Measurements from ENCODE around the gene OTOF. TPM values are rescaled to one million over a fixed set of nuclear protein-coding genes. Genes with fewer than 3 reads are reported as not detected.

Gene OTOF
- polyA plus RNA-seq, 3 donors, result 0.51 TPM; not detected in 2

DNA sequence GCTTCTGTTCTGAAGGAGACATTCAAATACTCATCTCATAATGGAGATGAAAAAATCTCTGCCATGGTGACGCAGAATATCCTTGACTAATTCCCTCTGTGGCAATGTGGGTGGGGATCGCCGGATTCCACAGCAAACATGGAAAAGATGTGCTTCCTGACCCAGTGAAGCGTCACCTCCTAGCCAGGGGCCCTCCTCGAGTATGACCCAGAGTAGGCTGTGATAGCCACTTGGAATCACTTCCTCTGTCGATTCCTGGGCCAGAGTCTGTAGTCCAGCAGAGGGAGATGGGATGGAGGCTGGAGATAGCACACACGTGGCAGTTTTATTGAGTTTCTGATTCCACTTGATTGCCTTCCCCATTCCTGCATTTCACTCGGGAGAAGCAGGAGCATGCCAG is 39.4 kb downstream of the OTOF start:
- H3K9ac ChIP-seq (ENCODE audit: insufficient read depth, low read length, poor library complexity, severe bottlenecking), result no peak overlapping the region
- H4K20me1 ChIP-seq (ENCODE audit: insufficient read depth, low read length), result no peaks in the 10 kb centered on the region
- Mint-ChIP-seq H3K36me3 (no peaks in the 10 kb centered on the region), H3K27me3 (ENCODE audit: low read depth in 3 of 3) (peaks cover 3 to 4% (median 3%) of the 10 kb centered on the region in 3 donors), H3K4me3 (no peak overlapping the region), H3K27ac (no peak overlapping the region), H3K9me3 (no peaks in the 10 kb centered on the region), H3K4me1 (peaks cover 5% of the 10 kb centered on the region)
- TF ChIP-seq, protein P1, sequence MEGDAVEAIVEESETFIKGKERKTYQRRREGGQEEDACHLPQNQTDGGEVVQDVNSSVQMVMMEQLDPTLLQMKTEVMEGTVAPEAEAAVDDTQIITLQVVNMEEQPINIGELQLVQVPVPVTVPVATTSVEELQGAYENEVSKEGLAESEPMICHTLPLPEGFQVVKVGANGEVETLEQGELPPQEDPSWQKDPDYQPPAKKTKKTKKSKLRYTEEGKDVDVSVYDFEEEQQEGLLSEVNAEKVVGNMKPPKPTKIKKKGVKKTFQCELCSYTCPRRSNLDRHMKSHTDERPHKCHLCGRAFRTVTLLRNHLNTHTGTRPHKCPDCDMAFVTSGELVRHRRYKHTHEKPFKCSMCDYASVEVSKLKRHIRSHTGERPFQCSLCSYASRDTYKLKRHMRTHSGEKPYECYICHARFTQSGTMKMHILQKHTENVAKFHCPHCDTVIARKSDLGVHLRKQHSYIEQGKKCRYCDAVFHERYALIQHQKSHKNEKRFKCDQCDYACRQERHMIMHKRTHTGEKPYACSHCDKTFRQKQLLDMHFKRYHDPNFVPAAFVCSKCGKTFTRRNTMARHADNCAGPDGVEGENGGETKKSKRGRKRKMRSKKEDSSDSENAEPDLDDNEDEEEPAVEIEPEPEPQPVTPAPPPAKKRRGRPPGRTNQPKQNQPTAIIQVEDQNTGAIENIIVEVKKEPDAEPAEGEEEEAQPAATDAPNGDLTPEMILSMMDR (IDR thresholded peaks at IDR 0.05), result no peak
- no peaks in the 10 kb centered on the region for H3K27me3 ChIP-seq (ENCODE audit: control insufficient read depth in 2 of 2, insufficient read depth in 2 of 2, low read length in 2 of 2)
- no peaks in the 10 kb centered on the region for H3K36me3 ChIP-seq (replicated peaks in 1 of 2; ENCODE audit: control insufficient read depth in 1 of 2, insufficient read depth in 2 of 2, low read length in 2 of 2)
- no peak overlapping the region for H3K4me3 ChIP-seq (replicated peaks in 1 of 3; ENCODE audit: low read depth in 2 of 3, low read length in 3 of 3)
- no peak overlapping the region for H3K4me2 ChIP-seq (replicated peaks; ENCODE audit: extremely low read depth, low read length, poor library complexity, severe bottlenecking)
- DNase-seq, result no peak
- H3K4me1 ChIP-seq (ENCODE audit: control insufficient read depth in 1 of 2, insufficient read depth in 2 of 2, low read length in 2 of 2), result no peaks in the 10 kb centered on the region
- 74% methylated on average over 7 of the region's 8 CpGs for WGBS (ENCODE audit: insufficient coverage)
- no peak overlapping the region for H3K27ac ChIP-seq (ENCODE audit: low read depth in 1 of 2, low read length in 2 of 2)
- intact Hi-C loops (cut with micrococcal nuclease), result no loop called here
- no peak overlapping the region for H2AFZ ChIP-seq (ENCODE audit: insufficient read depth, low read depth, low read length, poor library complexity, severe bottlenecking)
- H3K9me3 ChIP-seq (replicated peaks in 1 of 2; ENCODE audit: control insufficient read depth in 1 of 2, insufficient read depth in 1 of 2, low read length in 2 of 2), result no peaks in the 10 kb centered on the region
- H3K79me2 ChIP-seq (ENCODE audit: insufficient read depth, low read length), result no peaks in the 10 kb centered on the region

DNA sequence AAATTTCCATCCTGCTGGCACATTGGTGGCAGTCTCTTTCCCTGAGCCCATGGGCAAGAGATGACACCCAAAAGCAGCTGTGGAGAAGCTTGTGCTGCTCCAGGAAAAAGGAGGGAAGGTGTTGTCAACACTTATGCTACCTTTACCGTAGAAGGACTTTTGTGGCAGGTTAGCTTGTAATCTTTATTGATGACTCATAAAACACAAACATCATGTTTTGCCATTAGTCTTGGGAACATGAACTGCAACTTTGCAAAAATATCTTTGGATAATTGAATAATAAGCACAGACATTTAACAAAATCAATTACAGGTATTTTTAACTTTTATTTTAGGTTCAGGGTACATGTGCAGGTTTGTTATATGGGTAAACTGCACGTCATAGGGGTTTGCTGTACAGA is 42.8 kb downstream of the OTOF start:
- TF ChIP-seq, protein P1 (IDR thresholded peaks at IDR 0.05), result no peak
- H3K27ac ChIP-seq (ENCODE audit: low read depth in 1 of 2, low read length in 2 of 2), result no peak overlapping the region
- no peaks in the 10 kb centered on the region for H3K79me2 ChIP-seq (ENCODE audit: insufficient read depth, low read length)
- Mint-ChIP-seq H3K9me3 (no peaks in the 10 kb centered on the region), H3K27ac (no peak overlapping the region), H3K36me3 (no peaks in the 10 kb centered on the region), H3K27me3 (ENCODE audit: low read depth in 3 of 3) (peaks cover 0 to 7% (median 6%) of the 10 kb centered on the region in 3 donors), H3K4me3 (no peak overlapping the region), H3K4me1 (peaks cover 6% of the 10 kb centered on the region)
- no peaks in the 10 kb centered on the region for H3K4me1 ChIP-seq (ENCODE audit: control insufficient read depth in 1 of 2, insufficient read depth in 2 of 2, low read length in 2 of 2)
- H3K4me2 ChIP-seq (replicated peaks; ENCODE audit: extremely low read depth, low read length, poor library complexity, severe bottlenecking), result no peak overlapping the region
- no peak overlapping the region for H3K4me3 ChIP-seq (replicated peaks in 1 of 3; ENCODE audit: low read depth in 2 of 3, low read length in 3 of 3)
- H3K27me3 ChIP-seq (ENCODE audit: control insufficient read depth in 2 of 2, insufficient read depth in 2 of 2, low read length in 2 of 2), result no peaks in the 10 kb centered on the region
- no peak overlapping the region for H3K9ac ChIP-seq (ENCODE audit: insufficient read depth, low read length, poor library complexity, severe bottlenecking)
- intact Hi-C loops (cut with micrococcal nuclease), result no loop called here
- DNase-seq, result no peak
- H3K9me3 ChIP-seq (replicated peaks in 1 of 2; ENCODE audit: control insufficient read depth in 1 of 2, insufficient read depth in 1 of 2, low read length in 2 of 2), result no peaks in the 10 kb centered on the region
- H3K36me3 ChIP-seq (replicated peaks in 1 of 2; ENCODE audit: control insufficient read depth in 1 of 2, insufficient read depth in 2 of 2, low read length in 2 of 2), result no peaks in the 10 kb centered on the region
- H4K20me1 ChIP-seq (ENCODE audit: insufficient read depth, low read length), result no peaks in the 10 kb centered on the region
- WGBS (ENCODE audit: insufficient coverage), result no CpG with 5 or more reads among the region's 2 CpGs
- H2AFZ ChIP-seq (ENCODE audit: insufficient read depth, low read depth, low read length, poor library complexity, severe bottlenecking), result no peak overlapping the region

Data from CD14-positive monocyte (primary cell).